Fibroblast of villous mesenchyme (primary cell): Measurements from ENCODE around the gene MYT1. TPM values are rescaled to one million over a fixed set of nuclear protein-coding genes. Genes with fewer than 3 reads are reported as not detected.
"Not testable (repeated sequence)": the region's sequence is repeated elsewhere in the genome, so short reads cannot be mapped to it uniquely, and the experiment has no call there.

Source experiments
- DNase-seq: peaks from one replicate; pipeline ENCODE4 v3.0.0-alpha.2; 2010; ENCODE audit warnings: low read depth
- H3K4me3 ChIP-seq: 2 replicates; pipeline ENCODE4 v1.5.1; 2011; ENCODE audit warnings: low read depth, mild to moderate bottlenecking, low read length
- total RNA-seq: library from RNA; depleted of rRNA; stranded (reverse); fragments of >200 nt; gene quantifications from 2 replicates; pipeline ENCODE4 v1.2.3, GENCODE V29; 2012
- TF ChIP-seq, protein P1 (sequence below): IDR thresholded peaks from 2 replicates; pipeline ENCODE4 v1.5.1; 2012; ENCODE audit warnings: low read depth, mild to moderate bottlenecking, low read length; ENCODE audit not compliant: insufficient read depth

The MYT1 gene
- total RNA-seq, 1 donor: not detected

DNA sequence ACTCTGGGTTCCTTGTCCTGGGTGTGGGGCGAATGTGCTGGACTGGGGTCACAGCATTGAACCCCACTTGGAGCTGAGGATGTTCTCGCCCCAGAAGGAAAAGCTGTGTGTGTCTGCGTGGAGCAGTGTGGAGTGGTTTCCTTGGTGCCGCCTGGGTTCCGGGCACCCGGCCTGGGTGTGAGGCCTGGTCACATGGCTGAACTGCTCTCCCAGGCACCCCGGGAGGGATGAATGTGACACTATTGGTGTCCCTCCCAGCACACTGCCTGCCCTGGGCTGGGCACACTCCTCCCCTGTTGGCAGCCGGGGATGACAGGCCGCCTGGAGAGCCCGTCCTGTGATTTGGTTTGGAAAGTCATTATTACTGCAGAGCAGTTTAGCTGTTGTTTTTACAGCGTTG lies 12.3 kb downstream of the MYT1 start:
- no peak for DNase-seq
- TF ChIP-seq, protein P1, sequence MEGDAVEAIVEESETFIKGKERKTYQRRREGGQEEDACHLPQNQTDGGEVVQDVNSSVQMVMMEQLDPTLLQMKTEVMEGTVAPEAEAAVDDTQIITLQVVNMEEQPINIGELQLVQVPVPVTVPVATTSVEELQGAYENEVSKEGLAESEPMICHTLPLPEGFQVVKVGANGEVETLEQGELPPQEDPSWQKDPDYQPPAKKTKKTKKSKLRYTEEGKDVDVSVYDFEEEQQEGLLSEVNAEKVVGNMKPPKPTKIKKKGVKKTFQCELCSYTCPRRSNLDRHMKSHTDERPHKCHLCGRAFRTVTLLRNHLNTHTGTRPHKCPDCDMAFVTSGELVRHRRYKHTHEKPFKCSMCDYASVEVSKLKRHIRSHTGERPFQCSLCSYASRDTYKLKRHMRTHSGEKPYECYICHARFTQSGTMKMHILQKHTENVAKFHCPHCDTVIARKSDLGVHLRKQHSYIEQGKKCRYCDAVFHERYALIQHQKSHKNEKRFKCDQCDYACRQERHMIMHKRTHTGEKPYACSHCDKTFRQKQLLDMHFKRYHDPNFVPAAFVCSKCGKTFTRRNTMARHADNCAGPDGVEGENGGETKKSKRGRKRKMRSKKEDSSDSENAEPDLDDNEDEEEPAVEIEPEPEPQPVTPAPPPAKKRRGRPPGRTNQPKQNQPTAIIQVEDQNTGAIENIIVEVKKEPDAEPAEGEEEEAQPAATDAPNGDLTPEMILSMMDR: no peak
- H3K4me3 ChIP-seq: no peak overlapping the region

DNA sequence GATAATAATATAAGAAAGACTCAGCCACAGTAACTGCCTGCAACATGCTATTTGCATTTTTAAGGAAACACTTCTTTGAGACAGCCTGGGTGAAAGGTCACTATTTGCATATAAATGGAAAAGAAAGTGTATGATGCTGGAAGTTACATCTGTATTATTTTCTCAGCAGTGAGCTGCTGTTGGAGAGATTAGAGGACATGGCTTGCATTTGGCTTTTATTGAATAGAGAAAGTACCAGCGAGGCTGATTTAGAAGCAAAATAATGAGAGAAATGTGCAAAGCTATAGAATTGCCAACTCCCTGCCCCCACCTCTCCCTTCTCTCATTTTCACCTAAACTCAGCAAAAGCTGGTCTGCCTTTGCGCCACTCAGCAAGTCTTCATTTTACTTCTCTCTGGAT lies 12.7 kb downstream of the MYT1 start:
- TF ChIP-seq, protein P1: no peak
- H3K4me3 ChIP-seq: no peak overlapping the region
- DNase-seq: no peak

DNA sequence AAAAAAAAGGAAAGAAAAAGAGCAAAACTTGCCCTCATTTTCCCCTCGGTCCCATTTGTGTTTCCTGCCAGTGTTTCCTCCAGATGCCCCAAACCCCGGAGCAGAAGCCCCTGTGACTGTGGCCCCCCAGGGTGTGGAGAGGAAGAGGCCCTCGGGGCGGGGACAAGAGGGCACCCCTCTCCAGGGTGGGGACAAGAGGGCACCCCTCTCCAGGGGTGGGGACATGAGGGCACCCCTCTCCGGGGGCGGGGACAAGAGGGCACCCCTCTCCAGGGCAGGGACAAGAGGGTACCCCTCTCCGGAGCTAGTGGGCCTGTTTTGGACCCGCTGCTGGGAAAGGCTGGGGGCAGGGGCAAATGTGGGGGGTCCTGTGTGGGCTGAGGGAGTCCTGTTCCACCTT lies 13.1 kb downstream of the MYT1 start:
- DNase-seq: no peak
- TF ChIP-seq, protein P1: no peak
- H3K4me3 ChIP-seq: no peak overlapping the region

DNA sequence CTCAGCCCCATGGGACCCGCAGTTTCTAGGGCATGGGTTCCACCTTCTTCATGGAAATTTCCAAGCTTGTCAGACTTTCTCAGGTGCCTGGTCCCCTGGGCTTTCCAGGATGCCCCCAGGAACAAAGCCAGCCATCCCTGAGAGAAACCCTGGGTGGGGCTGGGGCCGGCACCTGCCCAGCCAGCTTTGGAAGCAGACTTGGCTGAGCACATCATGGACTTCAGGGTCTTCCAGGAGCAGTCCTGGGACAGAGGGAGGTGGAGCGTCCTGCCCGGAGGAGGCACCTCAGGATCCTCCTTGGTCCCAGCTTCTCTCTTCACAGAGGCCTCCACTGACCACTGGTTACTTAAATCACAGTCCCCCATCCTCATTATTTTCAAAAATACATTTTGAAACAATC lies 13.5 kb downstream of the MYT1 start:
- DNase-seq: no peak
- TF ChIP-seq, protein P1: no peak
- no peak overlapping the region for H3K4me3 ChIP-seq

DNA sequence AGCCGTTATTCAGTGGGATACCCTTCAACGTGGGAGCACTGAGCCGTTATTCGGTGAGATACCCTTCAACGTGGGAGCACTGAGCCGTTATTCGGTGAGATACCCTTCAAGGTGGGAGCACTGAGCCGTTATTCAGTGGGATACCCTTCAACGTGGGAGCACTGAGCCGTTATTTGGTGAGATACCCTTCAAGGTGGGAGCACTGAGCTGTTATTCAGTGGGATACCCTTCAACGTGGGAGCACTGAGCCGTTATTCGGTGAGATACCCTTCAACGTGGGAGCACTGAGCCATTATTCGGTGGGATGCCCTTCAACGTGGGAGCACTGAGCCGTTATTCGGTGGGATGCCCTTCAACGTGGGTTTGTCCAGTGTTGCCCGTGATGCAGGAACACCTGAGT lies 14.7 kb downstream of the MYT1 start:
- not testable (repeated sequence) for H3K4me3 ChIP-seq, DNase-seq

DNA sequence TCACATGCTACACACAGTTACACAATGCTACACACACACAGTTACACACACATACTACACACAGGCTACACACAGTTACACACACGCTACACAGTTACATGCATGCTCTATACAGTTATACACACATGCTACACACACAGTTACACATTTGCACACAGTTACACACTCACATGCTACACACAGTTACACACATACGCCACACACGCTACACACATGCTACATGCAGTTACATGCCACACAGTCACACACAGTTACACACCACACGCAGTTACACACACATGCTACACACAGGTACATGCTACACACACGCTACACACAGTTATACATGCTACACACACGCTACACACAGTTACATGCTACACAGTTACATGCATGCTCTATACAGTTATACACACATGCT lies 15.6 kb downstream of the MYT1 start:
- TF ChIP-seq, protein P1: no peak
- DNase-seq: no peak
- no peak overlapping the region for H3K4me3 ChIP-seq

DNA sequence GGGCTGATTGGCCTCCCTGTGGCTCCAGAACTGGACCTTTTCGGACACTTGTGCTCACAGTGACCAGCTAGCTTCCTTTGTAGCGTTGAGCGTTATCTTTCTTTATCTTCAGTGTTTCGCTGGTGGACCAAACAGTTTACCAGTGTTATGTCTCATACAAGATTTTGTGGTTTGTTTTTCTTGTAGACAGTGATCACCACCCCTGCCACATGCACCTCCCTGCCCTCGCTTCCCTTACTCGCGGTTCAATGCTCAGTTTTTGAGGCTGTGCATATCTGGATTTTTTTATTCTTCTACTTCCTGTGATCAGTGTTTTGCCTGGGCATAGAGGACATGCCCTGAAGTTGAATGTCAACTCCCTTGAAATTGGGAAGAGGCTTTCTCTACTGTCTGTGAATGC lies 16.4 kb downstream of the MYT1 start:
- no peak for DNase-seq
- TF ChIP-seq, protein P1: no peak
- no peak overlapping the region for H3K4me3 ChIP-seq

DNA sequence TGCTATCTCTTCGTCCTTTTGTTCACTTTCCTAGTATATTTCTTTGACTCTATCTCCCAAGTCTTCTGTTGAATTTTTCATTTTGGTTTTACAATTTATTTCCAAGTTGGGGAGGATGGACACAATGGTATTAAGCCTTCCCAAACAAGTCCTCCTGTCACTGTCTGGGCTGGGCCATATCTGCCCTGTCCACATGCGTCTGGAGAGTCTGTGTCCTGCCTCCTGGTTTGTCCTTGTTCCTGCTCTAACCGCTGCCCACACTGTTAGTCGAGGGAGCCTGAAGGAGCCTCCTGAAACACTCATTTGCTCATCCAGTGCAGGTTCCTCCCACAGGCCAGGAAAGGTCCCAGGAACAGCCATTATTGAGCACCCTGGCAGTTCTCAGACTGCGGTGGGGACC lies 17.1 kb downstream of the MYT1 start:
- TF ChIP-seq, protein P1: no peak
- no peak overlapping the region for H3K4me3 ChIP-seq
- DNase-seq: no peak
